A549 (cell line): ENCODE data around the gene LOC128125822.
A peak's percentile ranks its signal among the peaks of the same experiment; 100 is the strongest.

Experiments used
- ATAC-seq, 2 experiments: fragments of 200-7000 bp in 1 of 2; fragments of >200 bp in 1 of 2; cut with Nextera tagmentation in 1 of 2; cut with Tn5 transposase in 1 of 2; 3 replicates each; pipeline versions ENCODE4 v1.8.0 to v1.9.1; 2018 to 2020; ENCODE audit warnings: mild to moderate bottlenecking in 1 of 2, moderate library complexity in 1 of 2
- CTCF ChIA-PET: fragments of 300-600 bp; sonication (Branson Sonifier 250); formaldehyde crosslinking; extraction: SDS; loops from one replicate; lab custom pipeline; 2021; ENCODE audit warnings: antibody characterized with exemption, inconsistent platforms; lab: Yijun Ruan, JAX
- POLR2A ChIA-PET: fragments of 350-600 bp; formaldehyde crosslinking; extraction: SDS; loops from one replicate; lab custom pipeline; 2021; ENCODE audit warnings: antibody characterized with exemption, inconsistent platforms; lab: Yijun Ruan, JAX
- DNase-seq, 2 experiments: peaks; one replicate each; pipeline versions ENCODE4 v3.0.0 to v3.0.0-alpha.2; 2011 to 2016; ENCODE audit warnings: low read depth in 1 of 2, low spot score in 1 of 2
- FAIRE-seq: peaks from 2 replicates; lab custom pipeline; 2011; peaks lifted over from hg19 to GRCh38; lab: Jason Lieb, UNC
- H3K27ac ChIP-seq, 2 experiments: fragments of >200 bp; sonication (Bioruptor Twin); formaldehyde crosslinking; 3 replicates each; pipeline ENCODE4 v1.5.1; 2016 to 2017
- H3K4me1 ChIP-seq: fragments of >200 bp; sonication (Bioruptor Twin); formaldehyde crosslinking; 3 replicates; pipeline ENCODE4 v1.6.1; 2016
- H3K4me2 ChIP-seq: fragments of >200 bp; sonication (Bioruptor Twin); formaldehyde crosslinking; 3 replicates; pipeline ENCODE4 v1.6.1; 2016
- H3K4me3 ChIP-seq: fragments of >200 bp; sonication (Bioruptor Twin); formaldehyde crosslinking; 3 replicates; pipeline ENCODE4 v1.5.1; 2016
- H3K9me3 ChIP-seq: fragments of >200 bp; sonication (Bioruptor Twin); formaldehyde crosslinking; 3 replicates; pipeline ENCODE4 v1.6.1; 2016
- EHMT2 ChIP-seq: fragments of 200-600 bp; sonication (generic); IDR thresholded peaks from 2 replicates; pipeline ENCODE4 v1.6.1; 2016; ENCODE audit warnings: antibody characterized with exemption, low read depth, mild to moderate bottlenecking, moderate library complexity
- ELK1 ChIP-seq: fragments of 150-350 bp; IDR thresholded peaks from 2 replicates; pipeline ENCODE4 v1.6.1; 2014; ENCODE audit warnings: low read depth, mild to moderate bottlenecking, low read length
- EP300 ChIP-seq, 2 experiments: fragments of >200 bp; sonication (Bioruptor Twin); formaldehyde crosslinking; IDR thresholded peaks; 2 replicates in 1 of 2; 3 replicates in 1 of 2; pipeline ENCODE4 v1.6.1; 2016 to 2017
- GATA3 ChIP-seq: IDR thresholded peaks from 2 replicates; pipeline ENCODE4 v1.6.1; 2012; ENCODE audit warnings: borderline replicate concordance
- HEYL ChIP-seq: fragments of 250-450 bp; sonication (Bioruptor Pico); IDR thresholded peaks from 2 replicates; pipeline ENCODE4 v1.8.0; 2021; ENCODE audit warnings: mild to moderate bottlenecking, moderate library complexity
- HOXA7 ChIP-seq: fragments of 250-450 bp; sonication (Bioruptor Pico); IDR thresholded peaks from 2 replicates; pipeline ENCODE4 v1.5.0; 2020; ENCODE audit warnings: mild to moderate bottlenecking, moderate library complexity
- HOXB5 ChIP-seq: fragments of 250-450 bp; sonication (Bioruptor Pico); IDR thresholded peaks from 2 replicates; pipeline ENCODE4 v1.5.0; 2020; ENCODE audit warnings: mild to moderate bottlenecking, moderate library complexity
- JUN ChIP-seq, 2 experiments: fragments of >200 bp; sonication (Bioruptor Twin); formaldehyde crosslinking; IDR thresholded peaks; 2 replicates in 1 of 2; 3 replicates in 1 of 2; pipeline ENCODE4 v1.6.1; 2016 to 2017
- MAFK ChIP-seq: fragments of 450-650 bp; IDR thresholded peaks from 2 replicates; pipeline ENCODE4 v1.6.1; 2014; ENCODE audit not compliant: partially characterized antibody
- MAX ChIP-seq: IDR thresholded peaks from 2 replicates; pipeline ENCODE4 v1.6.1; 2012
- MAZ ChIP-seq: fragments of 150-350 bp; IDR thresholded peaks from 2 replicates; pipeline ENCODE4 v1.6.1; 2014; ENCODE audit warnings: antibody characterized with exemption, low read depth, low read length, borderline replicate concordance
- MYC ChIP-seq: IDR thresholded peaks from 2 replicates; pipeline ENCODE4 v1.6.1; 2012; ENCODE audit warnings: mild to moderate bottlenecking, inconsistent platforms, low read length, improper control_type of control experiment, borderline replicate concordance
- NPAS2 ChIP-seq: fragments of 250-450 bp; sonication (Bioruptor Pico); IDR thresholded peaks from 2 replicates; pipeline ENCODE4 v1.8.0; 2022; ENCODE audit warnings: mild to moderate bottlenecking, moderate library complexity, borderline replicate concordance
- NR3C1 ChIP-seq: fragments of >200 bp; sonication (Bioruptor Twin); formaldehyde crosslinking; IDR thresholded peaks from 3 replicates; pipeline ENCODE4 v1.6.1; 2017
- PBX3 ChIP-seq: IDR thresholded peaks from 2 replicates; pipeline ENCODE4 v1.6.1; 2012
- POLR2A ChIP-seq: IDR thresholded peaks from 2 replicates; pipeline ENCODE4 v1.6.1; 2012; ENCODE audit warnings: mild to moderate bottlenecking, low read length
- POLR2AphosphoS2 ChIP-seq: conservative IDR thresholded peaks from 2 replicates; pipeline ENCODE4 v1.6.1; 2012; ENCODE audit warnings: low read length, improper control_type of control experiment, inconsistent platforms
- RARB ChIP-seq: fragments of 250-450 bp; sonication (Bioruptor Pico); IDR thresholded peaks from 2 replicates; pipeline ENCODE4 v1.8.0; 2021; ENCODE audit warnings: mild to moderate bottlenecking, moderate library complexity
- RNF2 ChIP-seq: fragments of 200-600 bp; sonication (generic); IDR thresholded peaks from 2 replicates; pipeline ENCODE4 v1.6.1; 2016; ENCODE audit warnings: low read depth, mild to moderate bottlenecking, antibody characterized with exemption, moderate library complexity, borderline replicate concordance
- SREBF2 ChIP-seq: fragments of 450-650 bp; IDR thresholded peaks from 2 replicates; pipeline ENCODE4 v1.6.1; 2014; ENCODE audit warnings: mild to moderate bottlenecking, moderate library complexity
- TP53 ChIP-seq: fragments of 250-450 bp; sonication (Bioruptor Pico); IDR thresholded peaks from 2 replicates; pipeline ENCODE4 v1.5.0; 2021; ENCODE audit warnings: mild to moderate bottlenecking, moderate library complexity
- WGBS: methylation state at CpG from one replicate; pipeline ENCODE4 v1.1.6; 2017; ENCODE audit errors: missing lambda C conversion rate; 5-methylcytosine and 5-hydroxymethylcytosine counted together

LOC128125822 gene

GRCh38 chr6:63579937-63580703 lies 7.8 kb downstream of the LOC128125822 start:
- ATAC-seq (no peak), FAIRE-seq (no peak), DNase-seq (no peak)
- no peaks in the 10 kb centered on the region for H3K9me3 ChIP-seq
- ChIA-PET POLR2A (interaction anchor here (0.7 kb wide), 1 partner anchor 315 kb away, joined by 3 read pairs; no protein-coding TSS in a partner anchor), CTCF (interaction anchor here (1.2 kb wide), 1 partner anchor 56 kb away, joined by 3 read pairs; the partner anchor contains the start of gene PHF3)
- WGBS, result 88% methylated on average over 6 of the region's 6 CpGs
- peak overlapping the region; percentile 78 for H3K4me2 ChIP-seq
- H3K4me1 ChIP-seq, result peaks cover 66% of the 10 kb centered on the region
- TF ChIP-seq NR3C1 (no peak), POLR2AphosphoS2 (0 out of 2 replicates have a peak, but pooled peaks have one; percentile 3), JUN (IDR thresholded peaks at IDR 0.05) (peak in 1 of 2 experiments; percentile 36; a peak in 1 of 5 replicates), MYC (no peak)
- 0 out of 6 replicates have a peak overlapping the region, but pooled peaks of 1 of the 2 experiments have one; percentile 29 for H3K27ac ChIP-seq
- peak overlapping the region; percentile 16; the same call in 1 of the 3 replicates for H3K4me3 ChIP-seq

GRCh38 chr6:63580704-63580961 lies 8.4 kb downstream of the LOC128125822 start:
- WGBS, result 60% methylated on average over 3 of the region's 3 CpGs
- Histone ChIP-seq H3K4me2 (peak overlapping the region; percentile 78), H3K27ac (no peak overlapping the region), H3K4me3 (no peak overlapping the region; the same call in 2 of the 3 replicates), H3K4me1 (peaks cover 66% of the 10 kb centered on the region), H3K9me3 (no peaks in the 10 kb centered on the region)
- DNase-seq (no peak), FAIRE-seq (no peak), ATAC-seq (no peak)
- ChIA-PET POLR2A (no interaction called here), CTCF (interaction anchor here (1.2 kb wide), 1 partner anchor 55 kb away, joined by 3 read pairs; the partner anchor contains the start of gene PHF3)
- TF ChIP-seq RARB (CRISPR knock-in tag), result 0 out of 2 replicates have a peak, but pooled peaks have one; percentile 20
- TF ChIP-seq HOXA7 (CRISPR knock-in tag), result no peak
- TF ChIP-seq JUN (IDR thresholded peaks at IDR 0.05), result peak in 1 of 2 experiments; percentile 9; a peak in 1 of 5 replicates

GRCh38 chr6:63581355-63582013 lies 9.2 kb downstream of the LOC128125822 start:
- no peak overlapping the region for H3K4me3 ChIP-seq
- H3K27ac ChIP-seq, result no peak overlapping the region
- WGBS, result 85% methylated on average over 2 of the region's 2 CpGs
- no peak for DNase-seq
- TF ChIP-seq MAFK (peak; percentile 16), HOXA7 (CRISPR knock-in tag) (peak; percentile 70; the same call in 1 of the 2 replicates), ELK1 (no peak), MYC (no peak)
- ChIA-PET POLR2A (no interaction called here), CTCF (interaction anchor here (0.7 kb wide), 1 partner anchor 319 kb away, joined by 3 read pairs; no protein-coding TSS in a partner anchor)
- H3K4me2 ChIP-seq, result peak overlapping the region; percentile 78; the same call in 2 of the 3 replicates
- no peak for ATAC-seq
- FAIRE-seq, result no peak
- H3K9me3 ChIP-seq, result no peaks in the 10 kb centered on the region
- peaks cover 66% of the 10 kb centered on the region for H3K4me1 ChIP-seq

- ATAC-seq, result no peak
- H3K4me2 ChIP-seq, result peak overlapping the region; percentile 78; the same call in 2 of the 3 replicates
- H3K4me3 ChIP-seq, result no peak overlapping the region
- TF ChIP-seq EP300 (IDR thresholded peaks at IDR 0.05) (no peak), MAX (no peak), EHMT2 (no peak), MAZ (no peak), POLR2A (no peak), TP53 (peak; percentile 76), POLR2AphosphoS2 (peak; percentile 94; the same call in 1 of the 2 replicates), GATA3 (no peak), PBX3 (no peak), HOXB5 (CRISPR knock-in tag) (no peak), HEYL (CRISPR knock-in tag) (no peak), NR3C1 (no peak), NPAS2 (CRISPR knock-in tag) (no peak), SREBF2 (no peak), RNF2 (no peak), HOXA7 (CRISPR knock-in tag) (peak; percentile 87)
- POLR2A ChIA-PET, result interaction anchor here (1.2 kb wide), 1 partner anchor 141 kb away, joined by 3 read pairs; no protein-coding TSS in a partner anchor
- no peak for DNase-seq
- H3K4me1 ChIP-seq, result peaks cover 57% of the 10 kb centered on the region
- H3K27ac ChIP-seq, result no peak overlapping the region
- H3K9me3 ChIP-seq, result no peaks in the 10 kb centered on the region
- FAIRE-seq, result no peak
- CTCF ChIA-PET, result no interaction called here
- WGBS, result 79% methylated on average over 4 of the region's 4 CpGs
Measured at GRCh38 chr6:63582579-63583231, 10.4 kb downstream of the LOC128125822 start.
